ENCODE results near the gene SUN3.
"Not testable (repeated sequence)": the region's sequence is repeated elsewhere in the genome, so short reads cannot be mapped to it uniquely, and the experiment has no call there.

The SUN3 gene

DNA sequence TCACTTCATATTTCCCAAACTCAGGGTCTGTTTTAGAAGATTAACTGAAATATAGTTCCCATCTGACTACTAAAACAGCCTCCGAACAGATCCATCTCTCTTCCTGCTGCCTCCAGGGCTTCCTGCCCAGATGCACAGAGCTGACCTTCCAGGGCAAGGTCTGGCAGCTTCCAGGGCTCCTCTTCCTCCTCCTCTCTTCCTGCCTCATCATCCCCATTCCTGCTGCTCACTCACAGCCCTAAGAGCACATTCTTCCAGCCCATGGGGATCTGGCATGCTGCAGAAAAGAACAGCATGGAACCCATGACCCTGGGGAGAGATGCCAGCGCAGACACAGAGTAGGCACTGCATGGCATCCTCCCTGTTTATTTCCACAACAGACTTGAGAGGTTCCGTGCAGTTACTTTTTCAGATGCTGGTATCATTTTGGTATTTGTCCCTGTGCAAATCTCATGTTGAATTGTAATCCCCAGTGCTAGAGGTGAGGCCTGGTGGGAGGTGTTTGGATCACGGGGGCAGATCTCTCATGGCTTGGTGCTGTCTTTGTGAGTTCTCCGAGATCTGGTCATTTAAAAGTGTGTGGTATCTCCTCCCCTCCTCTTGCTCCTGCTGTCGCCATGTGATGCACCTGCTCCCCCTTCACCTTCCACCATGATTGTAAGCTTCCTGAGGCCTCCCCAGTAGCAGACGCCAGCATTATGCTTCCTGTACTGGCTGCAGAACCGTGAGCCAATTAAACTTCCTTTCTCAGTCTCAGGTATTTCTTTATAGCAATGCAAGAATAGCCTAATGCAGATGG is 85.0 kb downstream of the SUN3 start:
- DNase-seq: no peak

DNA sequence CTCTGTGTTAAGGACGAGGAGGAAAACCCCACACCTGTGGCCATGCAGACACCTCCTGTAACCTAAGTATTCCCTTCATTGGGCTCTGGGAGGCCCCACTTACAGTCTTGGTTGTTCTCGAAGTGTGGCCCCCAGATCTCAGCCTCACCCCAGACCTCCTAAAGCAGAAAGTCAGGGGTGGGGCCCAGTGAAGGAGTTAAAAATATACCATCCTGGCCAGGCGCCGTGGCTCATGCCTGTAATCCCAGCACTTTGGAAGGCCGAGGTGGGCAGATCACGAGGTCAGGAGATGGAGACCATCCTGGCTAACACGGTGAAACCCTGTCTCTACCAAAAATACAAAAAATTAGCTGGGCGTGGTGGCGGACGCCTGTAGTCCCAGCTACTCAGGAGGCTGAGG is 86.3 kb downstream of the SUN3 start:
- DNase-seq: not testable (repeated sequence)

DNA sequence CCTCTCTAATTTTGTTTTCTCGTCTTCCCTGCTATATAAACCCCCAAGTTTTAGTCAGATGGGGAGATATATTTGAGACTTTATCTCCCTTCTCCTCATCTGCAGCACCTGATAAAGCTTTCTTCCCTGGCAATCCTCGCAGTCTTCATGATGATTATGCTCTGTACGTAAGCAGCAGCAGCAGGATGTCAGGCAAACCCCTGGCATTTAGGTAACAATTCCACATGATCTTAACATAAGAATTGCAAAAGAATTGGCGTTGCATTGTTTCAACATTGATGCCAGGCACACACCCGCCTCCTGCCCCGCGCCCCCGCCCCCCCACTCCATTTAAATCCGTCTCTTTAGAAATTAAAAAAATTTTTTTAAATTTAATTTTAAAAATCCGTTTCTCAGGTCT is 86.8 kb downstream of the SUN3 start:
- DNase-seq: no peak

DNA sequence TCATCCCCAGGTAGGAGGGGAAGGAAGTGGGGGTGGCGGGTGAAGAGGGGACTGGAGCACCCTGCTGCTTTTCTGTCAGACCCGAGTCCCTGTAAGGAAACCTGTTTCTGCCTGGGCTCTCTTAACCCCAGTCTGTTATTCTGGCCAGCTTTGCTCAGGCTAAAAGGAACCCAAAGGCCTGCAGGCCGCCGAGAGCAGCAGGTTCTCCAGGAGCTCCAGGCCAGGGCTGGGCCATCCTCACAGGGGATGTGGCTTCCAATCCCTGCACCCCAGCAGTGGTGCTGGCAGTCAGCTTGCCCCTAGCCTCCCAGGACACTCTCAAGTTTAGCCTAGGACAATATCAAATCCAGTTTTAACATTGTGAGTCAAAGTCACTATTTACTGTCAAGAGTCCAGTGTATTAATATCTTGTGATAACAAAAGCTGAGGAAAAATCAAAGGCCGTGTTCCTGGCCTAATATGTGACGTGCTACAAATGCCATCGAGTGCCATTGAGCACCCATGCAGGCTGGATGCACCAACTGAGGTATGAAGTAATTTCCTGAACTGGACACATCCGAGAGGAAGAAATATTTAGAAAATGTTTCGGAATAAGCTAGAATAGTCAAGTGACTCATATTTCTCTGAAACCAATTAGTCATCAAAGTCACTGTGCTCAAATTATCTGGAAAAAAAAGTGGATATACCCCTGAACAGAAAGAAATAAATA is 87.6 kb downstream of the SUN3 start:
- no peak for DNase-seq

DNA sequence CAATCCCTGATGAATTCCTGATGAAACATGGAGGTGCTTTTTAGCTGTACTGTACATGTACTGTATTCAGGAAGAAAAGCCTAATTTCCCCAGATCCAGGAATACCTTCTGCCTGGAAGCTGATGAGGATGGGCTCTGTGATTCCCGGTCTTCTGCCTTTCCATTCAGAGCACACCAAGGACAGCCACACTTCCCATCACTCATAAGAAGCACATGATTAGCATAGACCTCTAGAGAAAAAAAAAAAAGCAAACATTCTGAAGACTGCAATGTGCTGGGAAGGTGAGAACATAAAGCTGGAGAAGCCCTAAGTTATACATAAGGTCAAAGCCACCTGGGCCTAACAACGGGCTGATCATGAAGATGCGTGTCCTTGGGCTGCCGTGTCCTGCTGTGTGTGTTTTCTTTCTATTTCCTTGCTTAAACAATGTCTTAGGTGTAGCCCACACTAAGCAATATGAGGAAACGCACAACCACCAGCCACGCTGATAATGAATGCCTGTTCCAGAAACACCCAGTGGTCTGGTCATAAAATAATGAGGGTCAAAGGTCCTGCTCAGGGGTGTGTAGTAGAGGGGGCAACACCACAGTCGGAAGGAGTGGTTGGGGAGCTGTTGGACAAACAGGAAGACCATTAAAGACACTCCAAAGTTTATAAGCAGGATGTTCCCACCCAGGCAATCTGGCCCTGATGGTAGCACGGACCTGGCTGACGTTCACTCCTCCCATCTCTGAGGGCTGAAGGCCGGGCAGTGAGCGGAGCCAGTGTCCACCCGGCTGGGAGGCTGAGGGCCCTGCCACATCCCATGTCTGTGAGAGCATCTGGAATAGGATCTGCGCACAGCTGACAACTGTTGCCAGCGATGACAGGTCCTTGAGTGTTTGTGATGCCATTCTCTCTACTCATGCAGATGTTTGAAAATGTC is 88.6 kb downstream of the SUN3 start:
- no peak for DNase-seq

DNA sequence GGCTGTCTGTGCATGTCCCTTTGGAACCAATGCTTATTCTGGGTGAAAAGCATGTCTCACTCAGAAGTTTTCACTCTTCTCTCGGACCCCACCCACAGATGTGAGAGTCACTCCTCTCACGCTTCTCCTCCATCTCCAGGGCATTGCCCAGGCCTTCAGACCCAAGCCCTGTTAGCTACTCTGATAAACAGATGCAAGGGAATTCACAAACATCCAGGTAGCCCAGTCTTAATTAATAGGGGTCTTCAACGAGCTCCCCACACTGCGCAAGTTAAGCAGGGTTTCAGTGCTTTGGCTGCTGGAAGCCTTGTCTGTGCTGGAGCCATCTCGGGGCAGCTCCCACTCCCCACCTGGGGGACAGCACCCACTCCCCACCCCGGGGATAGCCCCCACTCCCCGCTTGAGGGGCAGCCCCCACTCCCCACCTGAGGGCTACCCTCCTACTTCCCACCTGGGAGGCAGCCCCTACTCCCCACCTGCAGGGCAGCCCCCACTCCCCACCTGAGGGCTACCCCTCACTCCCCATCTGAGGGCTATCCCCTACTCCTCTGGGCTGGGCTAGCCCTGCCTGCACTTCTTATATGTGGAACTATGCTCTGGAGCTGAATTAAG is 89.4 kb downstream of the SUN3 start:
- DNase-seq: no peak

DNA sequence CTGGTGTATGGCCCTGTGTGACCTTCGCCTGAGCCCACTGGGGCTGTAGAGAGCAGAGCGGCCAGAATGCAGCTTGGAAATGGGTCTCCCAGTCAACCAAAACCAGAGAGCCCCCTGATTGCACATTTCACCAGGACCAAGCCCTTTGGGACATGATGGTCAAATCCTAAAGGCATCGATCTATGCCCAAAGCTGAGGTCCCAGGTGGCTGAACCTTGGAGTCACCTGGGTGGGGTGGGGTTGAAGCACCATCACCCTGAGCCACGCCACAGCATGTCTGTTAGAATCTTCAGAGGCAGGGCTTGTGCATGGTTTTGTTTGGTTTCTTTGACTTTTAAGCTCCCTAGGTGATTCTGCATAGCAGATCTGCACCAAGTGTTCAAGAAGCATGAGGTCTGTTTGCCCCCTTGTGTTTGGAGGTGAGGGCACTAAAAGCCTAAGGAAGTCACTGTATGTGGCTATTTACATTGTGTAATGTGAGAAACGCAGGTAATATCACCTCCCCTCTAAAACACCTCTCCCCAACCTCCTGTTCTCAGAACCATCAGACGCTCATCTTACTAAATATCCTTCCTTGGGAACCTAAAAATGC is 90.2 kb downstream of the SUN3 start:
- DNase-seq: no peak

DNA sequence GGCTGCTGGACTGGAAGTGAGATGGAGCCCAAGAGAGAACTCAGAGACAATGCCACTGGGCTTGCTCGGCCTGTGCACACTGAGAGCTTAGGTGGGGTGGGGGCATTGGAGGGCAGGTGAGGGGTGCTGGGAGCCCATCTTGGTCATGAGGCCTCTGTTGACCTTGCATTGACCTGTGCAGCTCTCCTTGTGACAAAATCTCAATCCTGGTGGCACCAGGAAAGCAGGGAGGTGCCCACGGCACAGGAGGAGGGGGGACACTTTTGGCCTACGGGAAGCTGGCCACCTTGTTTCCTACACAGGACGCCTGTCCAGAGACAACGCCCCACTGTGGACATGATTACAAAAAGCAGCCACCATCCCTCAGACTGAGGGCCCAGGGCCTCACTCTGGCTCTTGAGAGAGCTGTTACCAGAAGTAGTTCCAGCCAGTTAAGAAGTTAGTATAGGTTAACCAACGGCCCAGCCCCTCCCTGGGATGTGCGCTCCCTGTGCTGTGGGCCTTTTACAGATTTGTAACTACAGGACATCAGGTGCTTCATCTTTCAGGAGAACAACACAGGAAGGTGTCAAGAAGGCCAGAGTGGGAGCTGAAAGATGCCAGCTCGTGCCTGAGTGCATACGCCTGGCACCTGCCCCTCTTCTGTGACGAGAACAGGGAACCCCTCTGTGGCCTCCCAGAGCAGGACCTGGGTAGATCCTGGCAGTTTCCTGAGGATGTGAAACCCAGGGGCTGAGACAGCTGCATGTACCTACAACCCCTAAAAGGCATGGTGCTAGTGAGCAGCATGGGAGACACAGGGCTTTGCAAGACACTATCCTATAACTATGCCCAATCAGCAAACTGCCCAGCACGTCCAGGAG is 91.0 kb downstream of the SUN3 start:
- DNase-seq: no peak
